Suprapubic skin (tissue), 4 donors: ENCODE results near the gene TRAF7.

Experiments used
- CTCF ChIP-seq, 2 donors: fragments of 200-600 bp in 1 of 2; fragments of 450-650 bp in 1 of 2; sonication (generic) in 1 of 2; IDR thresholded peaks; one replicate each; pipeline ENCODE4 v1.5.1; 2016 to 2019; ENCODE audit warnings: antibody characterized with exemption in 2 of 2, mild to moderate bottlenecking in 1 of 2, moderate library complexity in 1 of 2
- EP300 ChIP-seq: sonication (generic); formaldehyde crosslinking; IDR thresholded peaks from one replicate; pipeline ENCODE4 v1.6.1; 2017; ENCODE audit warnings: antibody characterized with exemption
- POLR2A ChIP-seq, 2 donors: fragments of 450-650 bp; IDR thresholded peaks; one replicate each; pipeline ENCODE4 v1.6.1; 2017; ENCODE audit warnings: antibody characterized with exemption in 2 of 2, mild to moderate bottlenecking in 2 of 2, moderate library complexity in 2 of 2
- POLR2AphosphoS5 ChIP-seq, 3 donors: sonication (generic); formaldehyde crosslinking; IDR thresholded peaks; one replicate each; pipeline ENCODE4 v1.6.1; 2017; ENCODE audit warnings: antibody characterized with exemption in 3 of 3

GRCh38 chr16:2190659-2191445 is 35.3 kb downstream of the TRAF7 start:
- no peak for TF ChIP-seq EP300
- no peak for TF ChIP-seq CTCF (IDR thresholded peaks at IDR 0.05)
- TF ChIP-seq POLR2A (IDR thresholded peaks at IDR 0.05): no peak
- no peak for TF ChIP-seq POLR2AphosphoS5 (IDR thresholded peaks at IDR 0.05)
